ENCODE measurements around the gene SNX3. TPM values are rescaled to one million over a fixed set of nuclear protein-coding genes. Genes with fewer than 3 reads are reported as not detected.

The SNX3 gene
- total and polyA plus RNA-seq, 2 donors from 2014 or later: 143 to 236 TPM

DNA sequence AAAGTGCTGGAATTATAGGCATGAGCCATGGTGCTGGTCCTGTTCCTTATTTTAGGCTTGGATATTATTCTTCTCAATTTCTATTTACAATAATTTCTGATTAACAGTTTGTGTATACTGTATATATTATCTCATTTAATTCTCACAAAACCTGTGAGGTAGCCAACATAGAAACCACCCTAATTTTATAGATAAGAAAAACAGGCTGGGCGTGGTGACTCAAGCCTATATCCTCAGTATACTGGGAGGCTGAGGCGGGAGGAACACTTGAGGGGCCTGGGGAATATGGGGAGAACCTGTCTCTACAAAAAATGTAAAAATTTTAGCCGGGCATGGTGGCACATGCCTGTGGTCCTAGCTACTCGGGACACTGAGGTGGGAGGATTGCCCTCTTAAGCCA lies 30.3 kb upstream of the SNX3 start:
- Histone ChIP-seq H3K9me3 (ENCODE audit: control insufficient read depth in 2 of 3, insufficient read depth in 1 of 3, low read length in 3 of 3) (no peaks in the 10 kb centered on the region), H3K27me3 (ENCODE audit: control insufficient read depth, insufficient read depth, low read length) (no peaks in the 10 kb centered on the region), H3K27ac (ENCODE audit: low read depth in 2 of 2, low read length in 2 of 2) (no peak overlapping the region), H3K4me3 (ENCODE audit: low read length in 3 of 3) (no peak overlapping the region), H3K36me3 (ENCODE audit: control insufficient read depth in 2 of 3, insufficient read depth in 3 of 3, low read length in 3 of 3) (no peaks in the 10 kb centered on the region), H3K4me1 (ENCODE audit: control insufficient read depth in 2 of 3, insufficient read depth in 2 of 3, low read depth in 1 of 3, low read length in 3 of 3) (peaks cover 0 to 3% (median 0%) of the 10 kb centered on the region in 3 donors), H3K9ac (ENCODE audit: low read length in 3 of 3) (no peak overlapping the region)
- TF ChIP-seq CTCF (IDR thresholded peaks at IDR 0.05; ENCODE audit: borderline replicate concordance, extremely low read depth, insufficient read depth): no peak
- no peak for DNase-seq
- no peak for FAIRE-seq
- intact Hi-C loops (cut with DNase I): no loop called here

DNA sequence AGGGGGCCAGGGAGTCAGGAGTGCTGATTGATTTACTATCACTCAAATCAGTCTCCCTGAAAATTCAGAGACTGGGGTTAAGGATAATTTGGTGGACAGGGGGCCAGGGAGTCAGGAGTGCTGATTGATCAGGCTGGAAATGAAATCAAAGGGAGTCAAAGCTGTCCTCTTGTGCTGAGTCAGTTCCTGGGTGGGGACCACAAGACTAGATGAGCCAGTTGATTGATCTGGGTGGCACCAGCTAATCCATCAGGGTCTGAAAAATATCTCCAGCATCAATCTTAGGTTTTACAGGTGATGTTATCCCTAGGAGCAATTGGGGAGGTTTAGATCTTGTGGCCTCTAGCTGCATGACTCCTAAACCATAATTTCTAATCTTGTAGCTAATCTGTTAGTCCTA lies 27.9 kb upstream of the SNX3 start:
- Histone ChIP-seq H3K27ac (ENCODE audit: low read depth in 2 of 2, low read length in 2 of 2) (no peak overlapping the region), H3K27me3 (ENCODE audit: control insufficient read depth, insufficient read depth, low read length) (no peaks in the 10 kb centered on the region), H3K36me3 (ENCODE audit: control insufficient read depth in 2 of 3, insufficient read depth in 3 of 3, low read length in 3 of 3) (no peaks in the 10 kb centered on the region), H3K9me3 (ENCODE audit: control insufficient read depth in 2 of 3, insufficient read depth in 1 of 3, low read length in 3 of 3) (no peaks in the 10 kb centered on the region), H3K4me1 (ENCODE audit: control insufficient read depth in 2 of 3, insufficient read depth in 2 of 3, low read depth in 1 of 3, low read length in 3 of 3) (no peaks in the 10 kb centered on the region), H3K9ac (ENCODE audit: low read length in 3 of 3) (no peak overlapping the region), H3K4me3 (ENCODE audit: low read length in 3 of 3) (no peak overlapping the region)
- DNase-seq (no peak), FAIRE-seq (no peak)
- intact Hi-C loops (cut with DNase I): no loop called here
- TF ChIP-seq CTCF (IDR thresholded peaks at IDR 0.05; ENCODE audit: borderline replicate concordance, extremely low read depth, insufficient read depth): no peak

GRCh38 chr6:108287373-108287772 lies 26.5 kb upstream of the SNX3 start:
- no peak overlapping the region for H3K4me3 ChIP-seq (ENCODE audit: low read length in 3 of 3)
- intact Hi-C loops (cut with DNase I): no loop called here
- no peak overlapping the region for H3K27ac ChIP-seq (ENCODE audit: low read depth in 2 of 2, low read length in 2 of 2)
- H3K9me3 ChIP-seq (ENCODE audit: control insufficient read depth in 2 of 3, insufficient read depth in 1 of 3, low read length in 3 of 3): no peaks in the 10 kb centered on the region
- no peak for DNase-seq
- no peaks in the 10 kb centered on the region for H3K27me3 ChIP-seq (ENCODE audit: control insufficient read depth, insufficient read depth, low read length)
- no peaks in the 10 kb centered on the region for H3K4me1 ChIP-seq (ENCODE audit: control insufficient read depth in 2 of 3, insufficient read depth in 2 of 3, low read depth in 1 of 3, low read length in 3 of 3)
- FAIRE-seq: no peak
- no peaks in the 10 kb centered on the region for H3K36me3 ChIP-seq (ENCODE audit: control insufficient read depth in 2 of 3, insufficient read depth in 3 of 3, low read length in 3 of 3)
- no peak for TF ChIP-seq CTCF (IDR thresholded peaks at IDR 0.05; ENCODE audit: borderline replicate concordance, extremely low read depth, insufficient read depth)
- H3K9ac ChIP-seq (ENCODE audit: low read length in 3 of 3): no peak overlapping the region

DNA sequence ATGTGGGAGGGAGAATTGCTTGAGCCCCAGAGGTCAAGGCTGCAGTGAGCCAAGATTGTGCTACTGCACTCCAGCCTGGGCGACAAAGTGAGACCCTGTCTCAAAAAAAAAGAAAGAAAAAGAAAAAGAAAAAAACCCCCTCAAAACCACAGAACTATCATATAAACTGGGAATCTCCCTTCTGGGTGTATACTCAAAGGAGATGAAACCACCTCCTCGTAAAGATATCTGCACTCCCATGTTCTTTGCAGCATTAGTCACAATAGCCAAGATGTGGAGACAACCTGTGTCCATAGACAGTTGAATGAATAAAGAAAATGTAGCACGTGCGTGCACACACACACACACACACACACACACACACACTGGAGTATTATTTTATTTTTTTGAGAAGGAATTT lies 25.5 kb upstream of the SNX3 start:
- TF ChIP-seq CTCF (IDR thresholded peaks at IDR 0.05; ENCODE audit: borderline replicate concordance, extremely low read depth, insufficient read depth): no peak
- H3K27ac ChIP-seq (ENCODE audit: low read depth in 2 of 2, low read length in 2 of 2): no peak overlapping the region
- H3K9ac ChIP-seq (ENCODE audit: low read length in 3 of 3): no peak overlapping the region
- no peaks in the 10 kb centered on the region for H3K27me3 ChIP-seq (ENCODE audit: control insufficient read depth, insufficient read depth, low read length)
- no peak overlapping the region for H3K4me3 ChIP-seq (ENCODE audit: low read length in 3 of 3)
- no peak for FAIRE-seq
- H3K9me3 ChIP-seq (ENCODE audit: control insufficient read depth in 2 of 3, insufficient read depth in 1 of 3, low read length in 3 of 3): no peaks in the 10 kb centered on the region
- H3K4me1 ChIP-seq (ENCODE audit: control insufficient read depth in 2 of 3, insufficient read depth in 2 of 3, low read depth in 1 of 3, low read length in 3 of 3): no peaks in the 10 kb centered on the region
- H3K36me3 ChIP-seq (ENCODE audit: control insufficient read depth in 2 of 3, insufficient read depth in 3 of 3, low read length in 3 of 3): no peaks in the 10 kb centered on the region
- intact Hi-C loops (cut with DNase I): no loop called here
- DNase-seq: no peak

All from kidney (tissue), 14 donors.